HG03378 (cell line): ENCODE data around the gene SYT8.
"Not testable (repeated sequence)": the region's sequence is repeated elsewhere in the genome, so short reads cannot be mapped to it uniquely, and the experiment has no call there.

ENCODE experiments used
- ATAC-seq: cut with Tn5 transposase; IDR thresholded peaks from one replicate; pipeline ENCODE4 v1.9.1; 2021; ENCODE audit warnings: mild to moderate bottlenecking, moderate library complexity; ENCODE audit not compliant: unreplicated experiment

Gene SYT8, protein sequence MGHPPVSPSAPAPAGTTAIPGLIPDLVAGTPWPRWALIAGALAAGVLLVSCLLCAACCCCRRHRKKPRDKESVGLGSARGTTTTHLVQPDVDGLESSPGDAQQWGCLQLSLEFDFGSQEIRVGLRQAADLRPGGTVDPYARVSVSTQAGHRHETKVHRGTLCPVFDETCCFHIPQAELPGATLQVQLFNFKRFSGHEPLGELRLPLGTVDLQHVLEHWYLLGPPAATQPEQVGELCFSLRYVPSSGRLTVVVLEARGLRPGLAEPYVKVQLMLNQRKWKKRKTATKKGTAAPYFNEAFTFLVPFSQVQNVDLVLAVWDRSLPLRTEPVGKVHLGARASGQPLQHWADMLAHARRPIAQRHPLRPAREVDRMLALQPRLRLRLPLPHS

DNA sequence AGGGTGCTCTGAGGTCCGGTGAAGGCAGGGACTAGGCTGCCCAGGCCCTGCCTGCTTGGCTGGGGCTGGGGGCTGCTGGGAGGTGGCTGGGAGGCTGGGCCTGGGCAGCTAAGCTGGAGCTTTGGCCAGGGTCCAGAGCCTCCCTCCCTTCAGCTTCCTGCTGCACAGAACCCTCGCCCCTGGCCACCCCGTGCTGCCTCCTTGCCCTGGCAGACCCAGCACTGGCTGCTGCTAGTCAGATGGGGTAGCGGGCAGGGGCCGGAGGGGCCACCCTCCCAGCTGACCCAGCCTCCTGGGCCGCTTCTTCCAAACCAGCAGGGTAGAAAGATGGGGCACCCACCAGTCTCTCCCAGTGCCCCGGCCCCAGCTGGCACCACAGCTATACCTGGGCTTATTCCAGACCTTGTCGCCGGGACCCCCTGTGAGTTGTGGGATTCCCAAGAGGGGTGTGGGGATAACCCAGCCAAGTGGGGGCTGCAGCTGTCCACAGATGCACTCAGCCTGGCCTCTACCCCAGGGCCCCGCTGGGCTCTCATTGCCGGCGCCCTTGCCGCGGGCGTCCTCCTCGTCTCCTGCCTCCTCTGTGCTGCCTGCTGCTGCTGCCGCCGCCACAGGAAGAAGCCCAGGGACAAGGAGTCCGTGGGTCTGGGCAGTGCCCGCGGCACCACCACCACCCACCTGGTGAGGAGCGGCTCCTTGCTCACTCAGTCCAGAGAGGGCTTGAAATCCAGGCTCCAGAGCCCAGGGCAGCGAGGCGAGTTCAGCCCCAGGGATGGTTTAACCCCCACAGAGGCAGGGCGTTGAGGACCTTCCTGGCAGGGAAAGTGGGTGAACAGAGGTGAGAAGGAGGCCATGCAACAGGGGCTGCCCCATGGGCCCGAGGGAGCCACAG is at the start of gene SYT8:
Gene SYT8 (plus strand): TSS at position 212 of the 892 bp plus-strand sequence. CDS start 116 bp downstream, at position 328.
- ATAC-seq, result no peak

DNA sequence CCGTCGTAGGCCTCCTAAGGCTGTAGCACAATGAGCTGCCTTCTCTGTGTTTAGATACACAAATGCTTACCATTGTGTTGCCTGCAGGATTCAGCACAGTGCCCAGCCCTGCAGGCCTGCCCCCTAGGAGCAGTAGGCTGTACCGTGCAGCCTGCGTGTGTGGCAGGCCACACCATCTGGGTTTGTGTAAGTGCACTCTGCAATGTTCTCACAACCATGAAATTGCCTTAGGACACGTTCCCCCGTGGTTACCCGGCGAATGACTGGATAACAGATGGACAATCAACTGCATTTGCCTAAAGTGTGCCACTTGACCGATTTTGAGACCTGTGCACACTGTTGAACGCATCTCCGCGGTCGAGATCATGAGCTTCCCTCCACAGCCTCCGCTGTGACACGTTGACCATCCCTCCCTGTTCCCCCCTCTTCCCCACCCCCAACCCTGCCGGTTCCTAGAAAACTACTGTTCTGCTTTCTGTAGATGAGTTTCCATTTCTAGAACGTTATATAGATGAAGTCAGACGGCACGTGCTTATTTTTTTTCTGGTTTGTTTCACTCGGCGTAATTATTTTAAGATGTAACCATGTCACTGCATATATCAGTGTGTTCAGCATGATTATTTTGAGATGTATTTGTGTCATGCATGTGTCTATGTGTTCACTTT is 48.9 kb upstream of the SYT8 start:
- no peak for ATAC-seq

DNA sequence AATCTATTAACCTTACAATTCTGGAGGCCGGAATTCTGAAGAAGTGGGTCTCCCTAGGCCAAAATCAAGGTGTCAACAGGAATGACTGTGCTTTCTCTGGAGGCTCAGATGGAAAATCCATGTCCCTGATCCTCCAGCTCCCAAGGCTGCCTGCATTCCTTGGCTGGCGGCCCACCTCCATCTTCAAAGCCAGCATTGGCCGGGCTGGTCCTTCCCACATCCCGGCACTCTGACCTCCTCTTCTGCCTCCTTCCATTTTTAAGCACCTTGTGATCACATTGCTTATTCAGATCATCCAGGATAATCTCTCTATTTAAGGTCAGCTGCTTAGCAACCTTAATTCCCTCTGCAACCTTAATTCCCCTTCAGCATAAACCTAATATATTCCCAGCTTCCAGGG is 48.3 kb upstream of the SYT8 start:
- no peak for ATAC-seq

DNA sequence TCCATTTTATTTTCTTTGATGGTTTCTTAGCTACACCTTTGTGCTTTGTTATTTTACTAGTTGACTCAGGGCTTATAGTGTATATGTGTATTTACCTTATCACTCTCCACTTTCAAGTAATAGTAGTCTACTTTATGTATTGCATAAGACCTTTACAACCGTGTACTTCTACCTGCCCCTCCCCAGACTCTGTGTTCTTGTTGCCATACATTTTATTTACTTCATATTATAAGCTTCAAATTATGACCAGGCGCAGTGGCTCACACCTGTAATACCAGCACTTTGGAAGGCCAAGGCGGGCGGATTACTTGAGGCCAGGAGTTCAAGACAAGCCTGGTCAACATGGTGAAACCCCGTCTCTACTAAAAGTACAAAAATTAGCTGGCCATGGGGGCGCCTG is 42.9 kb upstream of the SYT8 start:
- ATAC-seq, result no peak

DNA sequence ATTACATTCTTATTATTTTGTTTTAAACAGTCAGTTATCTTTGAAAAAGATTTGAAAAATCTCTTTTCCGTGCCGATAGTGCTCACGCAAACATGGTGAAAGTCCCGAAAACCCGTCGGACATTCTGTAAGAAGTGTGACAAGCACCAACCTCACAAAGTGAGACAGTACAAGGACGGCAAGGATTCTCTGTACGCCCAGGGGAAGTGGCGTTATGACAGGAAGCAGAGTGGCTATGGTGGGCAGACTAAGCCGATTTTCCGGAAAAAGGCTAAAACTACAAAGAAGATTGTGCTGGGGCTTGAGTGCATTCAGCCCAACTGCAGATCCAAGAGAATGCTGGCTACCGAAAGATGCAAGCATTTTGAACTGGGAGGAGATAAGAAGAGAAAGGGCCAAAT is 42.3 kb upstream of the SYT8 start:
- no peak for ATAC-seq

DNA sequence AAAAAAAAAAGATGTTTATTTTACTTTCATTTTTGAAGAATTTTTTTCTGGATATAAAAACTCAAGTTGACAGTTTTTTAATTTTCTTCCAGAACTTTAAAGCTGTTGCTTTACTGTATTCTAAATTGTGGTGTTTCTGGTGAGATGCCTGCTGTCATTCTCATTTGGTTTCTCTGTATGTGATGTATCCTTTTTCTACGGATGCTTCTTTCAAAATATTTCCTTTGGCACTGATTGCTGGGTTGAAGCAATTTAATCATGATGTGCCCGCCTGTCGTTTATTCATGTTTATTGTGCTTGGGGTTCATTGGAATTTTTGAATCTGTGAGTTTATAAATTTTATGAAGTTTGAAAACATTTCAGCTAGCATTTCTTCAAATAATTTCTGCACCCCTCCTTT is 41.7 kb upstream of the SYT8 start:
- ATAC-seq, result no peak

DNA sequence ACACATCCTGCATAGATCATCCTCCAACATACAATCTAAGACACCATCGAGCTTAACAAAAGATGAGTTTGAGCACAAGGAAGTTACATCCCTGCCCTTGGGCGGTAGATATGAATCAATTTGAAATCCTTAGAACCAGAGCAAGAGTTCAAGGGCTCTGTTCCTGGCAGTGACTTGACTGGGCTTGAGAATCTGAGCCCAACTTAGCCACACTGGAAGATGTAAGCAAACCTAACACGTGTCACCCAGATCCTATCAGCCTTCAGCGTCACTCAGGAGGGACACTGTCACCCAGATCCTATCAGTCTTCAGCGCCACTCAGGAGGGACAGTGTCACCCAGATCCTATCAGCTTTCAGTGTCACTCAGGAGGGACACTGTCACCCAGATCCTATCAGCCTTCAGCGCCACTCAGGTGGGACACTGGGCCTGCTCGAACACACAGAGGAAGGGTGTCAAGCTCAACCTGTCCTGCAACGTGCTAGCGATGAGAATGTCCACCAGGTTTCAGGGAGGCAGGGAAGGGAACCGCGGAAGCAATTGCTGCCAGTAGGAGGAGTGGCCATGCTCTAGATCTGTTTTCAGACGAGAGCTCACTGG is 38.3 kb upstream of the SYT8 start:
- no peak for ATAC-seq

DNA sequence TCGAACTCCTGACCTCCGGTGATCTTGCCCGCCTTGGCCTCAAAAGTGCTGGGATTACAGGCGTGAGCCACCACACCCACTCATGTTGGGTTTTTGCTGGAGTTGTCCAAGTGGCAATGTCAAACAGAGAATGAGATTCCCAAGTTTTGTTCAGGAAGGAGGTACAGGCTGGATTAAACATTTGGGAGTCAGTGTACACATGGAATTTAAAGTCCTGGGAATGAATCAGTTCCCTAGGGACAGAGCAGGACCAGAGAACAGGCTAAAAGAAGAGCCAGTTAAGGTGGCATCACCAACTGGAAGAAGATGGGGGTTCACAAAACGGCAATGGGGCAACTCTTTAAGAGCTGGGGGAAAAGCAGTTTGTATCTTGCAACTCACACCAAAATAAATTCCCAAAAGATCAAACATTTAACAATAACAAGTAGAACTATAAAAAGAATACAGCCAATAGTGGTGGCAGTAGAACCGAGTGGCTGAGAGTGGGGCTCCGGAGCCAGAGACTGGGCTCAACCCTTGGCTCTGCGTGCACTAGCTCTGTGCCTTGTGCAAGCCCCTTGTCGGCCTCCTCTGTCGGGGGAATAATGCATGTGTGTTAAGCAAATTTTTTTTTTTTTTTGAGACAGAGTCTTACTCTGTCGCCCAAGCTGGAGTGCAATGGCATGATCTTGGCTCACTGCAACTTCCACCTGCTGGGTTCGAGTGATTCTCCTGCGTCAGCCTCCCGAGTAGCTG is 37.2 kb upstream of the SYT8 start:
- no peak for ATAC-seq

DNA sequence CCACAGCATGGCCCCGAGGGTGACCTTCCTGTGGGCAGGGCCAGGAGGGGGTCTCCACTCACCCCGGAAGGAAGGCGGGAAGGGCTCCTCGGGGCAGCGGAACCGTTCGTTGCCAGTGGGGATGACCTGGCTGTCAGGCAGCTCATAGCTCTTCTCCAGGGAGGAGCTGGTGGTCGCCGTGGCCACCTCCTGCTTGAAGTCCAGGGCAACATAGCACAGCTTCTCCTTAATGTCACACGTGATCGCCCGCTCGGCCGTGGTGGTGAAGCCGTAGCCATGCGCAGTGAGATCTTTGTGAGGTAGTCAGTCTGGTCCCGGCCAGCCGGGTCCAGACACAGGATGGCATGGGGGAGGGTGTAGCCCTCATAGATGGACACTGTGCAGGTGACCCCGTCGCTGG is 31.5 kb upstream of the SYT8 start:
- no peak for ATAC-seq

DNA sequence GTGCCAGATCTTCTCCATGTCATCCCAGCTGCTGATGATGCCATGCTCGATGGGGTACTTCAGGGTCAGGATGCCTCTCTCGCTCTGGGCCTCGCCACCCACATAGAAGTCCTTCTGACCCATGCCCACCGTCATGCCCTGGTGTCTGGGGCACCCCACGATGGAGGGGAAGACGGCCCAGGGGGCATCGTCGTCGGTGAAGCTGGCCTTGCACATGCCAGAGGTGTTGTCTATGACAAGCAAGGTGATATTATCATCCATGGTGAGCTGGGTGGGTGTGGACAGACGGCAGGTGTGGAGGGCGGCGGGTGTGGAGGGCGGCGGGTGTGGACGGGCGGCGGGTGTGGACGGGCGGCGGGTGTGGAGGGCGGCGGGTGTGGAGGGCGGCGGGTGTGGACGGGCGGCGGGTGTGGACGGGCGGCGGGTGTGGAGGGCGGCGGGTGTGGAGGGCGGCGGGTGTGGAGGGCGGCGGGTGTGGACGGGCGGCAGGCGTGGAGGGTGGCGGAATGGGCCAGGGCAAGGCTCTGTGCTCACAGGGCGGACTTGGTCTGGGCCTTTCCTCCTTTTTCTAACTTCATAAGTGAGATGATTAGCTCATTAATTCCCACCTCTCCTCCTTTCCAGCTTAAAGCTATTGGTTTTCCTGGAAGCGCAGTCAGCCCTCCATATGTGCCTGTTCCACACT is 30.8 kb upstream of the SYT8 start:
- ATAC-seq, result not testable (repeated sequence)

DNA sequence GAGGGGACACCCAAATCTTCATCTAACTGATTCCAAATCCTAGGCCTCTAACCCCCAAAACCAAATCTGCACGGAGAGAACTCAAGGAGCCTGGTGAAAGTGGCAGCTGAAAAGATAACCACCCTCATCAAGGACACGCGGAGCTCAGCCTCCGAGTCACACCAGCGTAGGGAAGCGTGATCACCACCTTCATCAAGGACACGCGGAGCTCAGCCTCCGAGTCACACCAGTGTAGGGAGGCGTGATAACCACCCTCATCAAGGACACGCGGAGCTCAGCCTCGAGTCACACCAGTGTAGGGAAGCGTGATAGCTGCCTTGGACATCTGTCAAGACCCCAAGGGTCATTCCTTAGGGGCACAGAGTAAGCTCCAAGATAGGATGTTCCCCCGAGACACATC is 29.3 kb upstream of the SYT8 start:
- no peak for ATAC-seq

DNA sequence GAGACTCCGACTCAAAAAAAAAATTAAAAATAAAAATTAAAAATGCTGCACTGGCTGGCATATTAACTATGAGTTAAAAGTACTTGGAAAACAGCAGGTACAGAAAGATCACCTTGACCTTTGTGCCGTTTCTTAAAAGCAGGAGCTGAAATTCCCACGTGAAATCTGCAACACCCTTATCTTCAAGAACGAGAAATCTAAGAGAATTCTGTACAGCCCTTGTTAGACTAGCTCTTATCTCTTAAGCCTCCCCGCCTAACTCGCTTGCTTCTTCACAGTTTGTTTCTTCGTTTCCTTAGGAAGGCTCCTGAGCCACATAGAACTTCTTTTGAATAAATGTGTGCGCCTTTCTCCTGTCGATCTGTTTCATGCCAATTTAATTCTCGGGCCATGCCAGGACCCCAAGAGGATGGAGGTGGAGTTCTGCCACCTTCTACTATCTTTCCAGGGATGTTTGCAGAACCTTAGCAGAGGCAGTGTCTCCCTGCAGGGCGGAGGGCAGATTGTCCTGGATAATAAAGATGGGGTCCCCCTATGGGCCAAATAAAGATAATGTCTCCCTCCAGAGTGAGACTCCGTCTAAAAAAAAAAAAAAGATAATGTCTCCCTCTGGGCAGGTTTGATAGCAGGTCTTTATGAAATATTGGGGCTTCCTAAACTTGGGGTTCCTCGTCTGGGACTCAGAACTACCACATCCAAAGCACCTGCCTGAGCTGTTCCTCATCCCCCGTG is 27.4 kb upstream of the SYT8 start:
- ATAC-seq, result no peak

DNA sequence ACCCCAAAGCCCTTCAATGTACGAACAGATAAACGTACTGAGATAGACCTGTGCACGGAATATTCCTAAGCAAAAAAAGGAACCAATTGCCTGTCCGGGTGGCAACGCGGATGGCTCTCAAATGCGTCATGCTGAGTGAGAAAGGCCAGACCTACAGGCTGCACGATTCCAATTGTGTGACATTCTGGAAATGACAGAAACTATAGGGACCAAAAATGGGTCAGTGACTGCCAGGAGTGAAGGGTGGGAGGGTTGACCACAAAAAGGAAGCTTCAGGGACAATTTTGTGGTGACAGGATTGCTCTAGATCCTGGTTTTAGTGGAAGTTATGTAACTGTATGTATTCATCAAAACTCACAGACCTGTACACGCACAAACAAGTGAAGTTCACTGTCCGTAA is 24.0 kb upstream of the SYT8 start:
- no peak for ATAC-seq

DNA sequence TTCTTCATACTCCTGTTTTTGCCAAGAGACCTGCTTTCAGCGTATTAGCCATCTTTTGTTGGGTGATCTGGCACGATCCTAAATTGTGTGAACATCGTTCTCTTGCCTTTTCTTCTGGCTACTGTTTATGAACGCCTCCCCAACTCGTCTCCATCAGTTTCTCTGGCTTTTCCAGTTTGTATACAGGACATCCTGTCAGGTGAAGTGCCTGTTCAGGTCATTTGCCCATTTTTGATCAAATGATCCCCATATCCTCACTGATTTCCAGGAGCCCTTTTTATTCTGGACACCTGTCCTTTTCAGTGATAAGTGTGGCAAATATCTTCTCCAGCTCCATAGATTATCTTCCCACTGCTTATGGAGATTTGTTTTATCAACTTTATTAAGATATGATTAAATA is 22.5 kb upstream of the SYT8 start:
- ATAC-seq, result no peak

DNA sequence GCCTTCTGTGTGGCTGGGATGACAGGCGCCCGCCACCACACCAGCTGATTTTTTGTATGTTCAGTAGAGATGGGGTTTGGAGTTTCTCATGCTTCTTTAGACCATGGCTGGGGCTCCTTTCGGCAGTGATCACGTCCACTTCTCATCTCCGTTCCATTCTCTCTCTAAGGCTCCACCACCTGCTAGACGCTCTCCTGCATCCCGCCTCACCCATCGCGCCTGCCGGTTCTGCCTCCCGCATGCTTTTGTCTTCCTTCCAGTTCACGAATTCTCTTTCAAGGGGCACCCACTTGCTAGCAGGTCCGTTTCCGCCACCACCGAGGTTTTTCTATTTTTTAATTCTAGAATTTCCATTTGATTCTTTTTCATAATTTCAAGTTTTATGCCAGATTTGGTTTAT is 22.0 kb upstream of the SYT8 start:
- no peak for ATAC-seq

DNA sequence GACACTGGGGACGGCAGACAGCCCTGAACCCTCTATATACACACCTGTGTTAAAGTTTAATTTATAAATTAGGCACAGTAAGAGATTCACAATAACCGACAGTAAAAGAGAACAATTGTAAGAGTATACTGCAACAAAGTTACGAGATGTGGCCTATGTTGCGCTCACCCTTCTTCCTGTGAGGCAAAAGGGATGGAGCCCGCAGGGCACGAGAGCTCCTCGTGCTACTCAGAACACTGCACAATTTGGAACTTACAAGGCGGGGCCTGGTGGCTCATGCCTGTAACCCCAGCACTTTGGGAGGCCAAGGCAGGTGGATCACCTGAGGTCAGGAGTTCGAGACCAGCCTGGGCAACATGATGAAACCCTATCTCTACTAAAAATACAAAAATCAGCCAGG is 21.4 kb upstream of the SYT8 start:
- not testable (repeated sequence) for ATAC-seq

DNA sequence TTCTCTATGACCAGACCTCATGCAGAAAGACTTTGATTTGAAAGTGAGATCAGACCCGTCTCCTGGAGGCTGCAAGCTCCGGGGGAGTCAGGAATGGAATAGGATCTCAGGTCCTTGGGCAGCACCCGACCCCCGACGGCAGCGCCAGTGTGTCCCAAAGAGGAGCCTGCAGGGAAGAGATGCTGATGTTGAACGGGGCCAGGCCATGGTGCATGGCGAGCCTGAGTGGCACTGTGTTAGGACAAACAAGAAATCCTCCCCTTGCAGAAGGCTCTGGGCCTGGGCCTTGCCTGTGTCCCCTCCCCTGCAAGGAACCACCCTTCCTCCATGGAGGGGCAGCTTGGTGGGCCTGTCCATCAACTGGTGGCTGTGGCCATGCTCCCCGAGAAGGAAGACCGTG is 20.1 kb upstream of the SYT8 start:
- no peak for ATAC-seq

DNA sequence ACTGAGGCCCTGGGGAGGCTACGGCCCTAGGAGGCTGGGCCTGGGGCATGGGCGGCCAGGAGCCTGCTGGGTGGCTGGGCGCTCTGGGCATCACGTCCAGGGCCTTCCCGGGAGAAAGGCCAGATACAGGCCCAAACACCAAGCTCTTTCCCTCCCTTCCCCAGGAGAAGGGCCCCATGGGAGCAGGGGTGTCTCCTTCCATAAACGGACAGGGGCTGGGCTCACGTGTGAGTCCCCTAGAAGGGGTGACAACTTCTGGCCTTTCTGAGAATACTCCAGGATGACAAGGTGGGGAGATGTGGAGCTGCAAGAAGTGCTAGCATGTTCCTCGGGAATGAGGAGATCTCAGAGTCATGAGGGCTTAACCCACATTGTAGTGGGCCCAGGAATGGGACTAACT is 19.5 kb upstream of the SYT8 start:
- no peak for ATAC-seq

DNA sequence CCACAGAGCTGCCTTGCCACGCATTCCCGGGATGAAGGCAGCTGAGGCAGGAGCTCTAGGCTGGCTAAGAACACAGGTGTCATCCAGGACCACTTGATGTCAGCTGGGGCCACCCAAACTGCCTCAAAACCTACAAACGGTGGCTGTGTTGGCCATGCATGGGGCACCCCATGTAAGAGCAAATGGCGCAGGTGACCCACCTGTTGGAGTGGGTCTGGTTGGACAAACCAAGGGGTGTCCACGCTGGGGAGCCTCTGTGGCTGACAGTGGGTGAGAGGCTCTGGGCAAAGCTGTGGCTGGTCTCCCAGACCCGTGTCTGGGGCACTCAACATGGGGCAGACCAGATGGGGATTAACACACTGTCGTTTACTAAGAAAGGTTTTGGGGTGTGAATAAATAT is 19.0 kb upstream of the SYT8 start:
- no peak for ATAC-seq
